ENCODE data around the gene PCDH1. TPM values are rescaled to one million over a fixed set of nuclear protein-coding genes. Genes with fewer than 3 reads are reported as not detected.

Gene PCDH1
- total and polyA plus RNA-seq, 2 of the 13 experiments (the other 11 are each of a cell fraction or from before 2014, with no cell fraction given), result 0.11 to 0.83 TPM

DNA sequence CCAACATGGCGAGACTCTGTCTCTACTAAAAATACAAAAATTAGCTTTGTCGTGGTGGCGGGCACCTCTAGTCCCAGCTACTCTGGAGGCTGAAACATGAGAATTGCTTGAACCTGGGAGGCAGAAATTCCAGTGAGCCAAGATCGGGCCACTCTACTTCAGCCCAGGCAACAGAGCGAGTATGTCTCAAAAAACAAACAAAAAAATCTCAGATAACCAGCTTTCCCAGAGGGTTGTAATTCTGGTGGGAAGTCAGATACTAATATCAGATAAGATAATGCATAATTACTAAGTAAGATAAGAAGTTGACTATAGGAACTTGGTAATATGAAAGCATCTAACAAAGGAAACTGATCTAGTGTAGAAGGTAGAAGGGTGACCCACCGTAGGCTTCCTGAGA lies 60.6 kb downstream of the PCDH1 start:
- ATAC-seq (no peak), FAIRE-seq (no peak), DNase-seq (ENCODE audit: low spot score) (no peak)
- H3K4me2 ChIP-seq (ENCODE audit: low read depth, low read length), result no peak overlapping the region
- no TSS peak for BruUV-seq (replicated peaks)
- no peaks in the 10 kb centered on the region for H3K4me1 ChIP-seq (ENCODE audit: insufficient read depth, low read length)
- H3K9me3 ChIP-seq (ENCODE audit: low read length), result no peaks in the 10 kb centered on the region
- intact Hi-C loops (cut with micrococcal nuclease; ENCODE audit: unreplicated experiment), result no loop called here
- H3K4me3 ChIP-seq (replicated peaks in 1 of 3; ENCODE audit: insufficient read depth in 1 of 3, low read depth in 2 of 3, low read length in 3 of 3), result no peak overlapping the region
- H4K20me1 ChIP-seq (ENCODE audit: insufficient read depth, low read length), result no peaks in the 10 kb centered on the region
- H3K79me2 ChIP-seq (ENCODE audit: insufficient read depth, low read length), result no peaks in the 10 kb centered on the region
- no peaks in the 10 kb centered on the region for H3K36me3 ChIP-seq (replicated peaks in 1 of 2; ENCODE audit: control insufficient read depth in 1 of 2, insufficient read depth in 2 of 2, low read length in 2 of 2)
- peaks cover 0 to under 1% of the 10 kb centered on the region in 2 experiments; a peak in 1 of 5 replicates for H3K27me3 ChIP-seq (ENCODE audit: control insufficient read depth in 1 of 2, insufficient read depth in 2 of 2, low read length in 2 of 2)
- ChIA-PET CTCF (ENCODE audit: low intra/inter-chr PET ratio, low total read pairs) (no interaction called here), POLR2A (no interaction called here)
- H3K9ac ChIP-seq (ENCODE audit: insufficient read depth, low read depth, low read length), result no peak overlapping the region
- no peak overlapping the region for H3K27ac ChIP-seq (ENCODE audit: extremely low read length, insufficient read depth, low read length)
- no peak overlapping the region for H2AFZ ChIP-seq (ENCODE audit: low read length)
- WGBS (ENCODE audit: low lambda C conversion rate), result 18% methylated on average over 6 of the region's 6 CpGs
- in situ Hi-C loops (cut with HindIII; ENCODE audit: extremely low pct_ligation_motif_present, low pct_unique_long_range_greater_than_20kb), result loop anchor here (10.0 kb wide), 1 partner anchor 113 kb away; no protein-coding TSS in a partner anchor
- TF ChIP-seq TEAD2 (CRISPR knock-in tag; IDR thresholded peaks at IDR 0.05) (no peak), ZSCAN21 (CRISPR knock-in tag; IDR thresholded peaks at IDR 0.05; ENCODE audit: borderline replicate concordance) (no peak), KDM3A (CRISPR knock-in tag; IDR thresholded peaks at IDR 0.05; ENCODE audit: low read depth) (no peak), ZNF12 (CRISPR knock-in tag; IDR thresholded peaks at IDR 0.05) (no peak), ZNF761 (CRISPR knock-in tag; conservative IDR thresholded peaks at IDR 0.05) (no peak), ZNF572 (CRISPR knock-in tag; IDR thresholded peaks at IDR 0.05) (no peak)
- TF ChIP-seq, protein P1, sequence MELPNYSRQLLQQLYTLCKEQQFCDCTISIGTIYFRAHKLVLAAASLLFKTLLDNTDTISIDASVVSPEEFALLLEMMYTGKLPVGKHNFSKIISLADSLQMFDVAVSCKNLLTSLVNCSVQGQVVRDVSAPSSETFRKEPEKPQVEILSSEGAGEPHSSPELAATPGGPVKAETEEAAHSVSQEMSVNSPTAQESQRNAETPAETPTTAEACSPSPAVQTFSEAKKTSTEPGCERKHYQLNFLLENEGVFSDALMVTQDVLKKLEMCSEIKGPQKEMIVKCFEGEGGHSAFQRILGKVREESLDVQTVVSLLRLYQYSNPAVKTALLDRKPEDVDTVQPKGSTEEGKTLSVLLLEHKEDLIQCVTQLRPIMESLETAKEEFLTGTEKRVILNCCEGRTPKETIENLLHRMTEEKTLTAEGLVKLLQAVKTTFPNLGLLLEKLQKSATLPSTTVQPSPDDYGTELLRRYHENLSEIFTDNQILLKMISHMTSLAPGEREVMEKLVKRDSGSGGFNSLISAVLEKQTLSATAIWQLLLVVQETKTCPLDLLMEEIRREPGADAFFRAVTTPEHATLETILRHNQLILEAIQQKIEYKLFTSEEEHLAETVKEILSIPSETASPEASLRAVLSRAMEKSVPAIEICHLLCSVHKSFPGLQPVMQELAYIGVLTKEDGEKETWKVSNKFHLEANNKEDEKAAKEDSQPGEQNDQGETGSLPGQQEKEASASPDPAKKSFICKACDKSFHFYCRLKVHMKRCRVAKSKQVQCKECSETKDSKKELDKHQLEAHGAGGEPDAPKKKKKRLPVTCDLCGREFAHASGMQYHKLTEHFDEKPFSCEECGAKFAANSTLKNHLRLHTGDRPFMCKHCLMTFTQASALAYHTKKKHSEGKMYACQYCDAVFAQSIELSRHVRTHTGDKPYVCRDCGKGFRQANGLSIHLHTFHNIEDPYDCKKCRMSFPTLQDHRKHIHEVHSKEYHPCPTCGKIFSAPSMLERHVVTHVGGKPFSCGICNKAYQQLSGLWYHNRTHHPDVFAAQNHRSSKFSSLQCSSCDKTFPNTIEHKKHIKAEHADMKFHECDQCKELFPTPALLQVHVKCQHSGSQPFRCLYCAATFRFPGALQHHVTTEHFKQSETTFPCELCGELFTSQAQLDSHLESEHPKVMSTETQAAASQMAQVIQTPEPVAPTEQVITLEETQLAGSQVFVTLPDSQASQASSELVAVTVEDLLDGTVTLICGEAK (IDR thresholded peaks at IDR 0.05), result no peak
- TF ChIP-seq, protein P1 (CRISPR knock-in tag; IDR thresholded peaks at IDR 0.05), result no peak
- TF ChIP-seq, protein P2, sequence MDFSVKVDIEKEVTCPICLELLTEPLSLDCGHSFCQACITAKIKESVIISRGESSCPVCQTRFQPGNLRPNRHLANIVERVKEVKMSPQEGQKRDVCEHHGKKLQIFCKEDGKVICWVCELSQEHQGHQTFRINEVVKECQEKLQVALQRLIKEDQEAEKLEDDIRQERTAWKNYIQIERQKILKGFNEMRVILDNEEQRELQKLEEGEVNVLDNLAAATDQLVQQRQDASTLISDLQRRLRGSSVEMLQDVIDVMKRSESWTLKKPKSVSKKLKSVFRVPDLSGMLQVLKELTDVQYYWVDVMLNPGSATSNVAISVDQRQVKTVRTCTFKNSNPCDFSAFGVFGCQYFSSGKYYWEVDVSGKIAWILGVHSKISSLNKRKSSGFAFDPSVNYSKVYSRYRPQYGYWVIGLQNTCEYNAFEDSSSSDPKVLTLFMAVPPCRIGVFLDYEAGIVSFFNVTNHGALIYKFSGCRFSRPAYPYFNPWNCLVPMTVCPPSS (IDR thresholded peaks at IDR 0.05), result no peak
- TF ChIP-seq, protein P3, sequence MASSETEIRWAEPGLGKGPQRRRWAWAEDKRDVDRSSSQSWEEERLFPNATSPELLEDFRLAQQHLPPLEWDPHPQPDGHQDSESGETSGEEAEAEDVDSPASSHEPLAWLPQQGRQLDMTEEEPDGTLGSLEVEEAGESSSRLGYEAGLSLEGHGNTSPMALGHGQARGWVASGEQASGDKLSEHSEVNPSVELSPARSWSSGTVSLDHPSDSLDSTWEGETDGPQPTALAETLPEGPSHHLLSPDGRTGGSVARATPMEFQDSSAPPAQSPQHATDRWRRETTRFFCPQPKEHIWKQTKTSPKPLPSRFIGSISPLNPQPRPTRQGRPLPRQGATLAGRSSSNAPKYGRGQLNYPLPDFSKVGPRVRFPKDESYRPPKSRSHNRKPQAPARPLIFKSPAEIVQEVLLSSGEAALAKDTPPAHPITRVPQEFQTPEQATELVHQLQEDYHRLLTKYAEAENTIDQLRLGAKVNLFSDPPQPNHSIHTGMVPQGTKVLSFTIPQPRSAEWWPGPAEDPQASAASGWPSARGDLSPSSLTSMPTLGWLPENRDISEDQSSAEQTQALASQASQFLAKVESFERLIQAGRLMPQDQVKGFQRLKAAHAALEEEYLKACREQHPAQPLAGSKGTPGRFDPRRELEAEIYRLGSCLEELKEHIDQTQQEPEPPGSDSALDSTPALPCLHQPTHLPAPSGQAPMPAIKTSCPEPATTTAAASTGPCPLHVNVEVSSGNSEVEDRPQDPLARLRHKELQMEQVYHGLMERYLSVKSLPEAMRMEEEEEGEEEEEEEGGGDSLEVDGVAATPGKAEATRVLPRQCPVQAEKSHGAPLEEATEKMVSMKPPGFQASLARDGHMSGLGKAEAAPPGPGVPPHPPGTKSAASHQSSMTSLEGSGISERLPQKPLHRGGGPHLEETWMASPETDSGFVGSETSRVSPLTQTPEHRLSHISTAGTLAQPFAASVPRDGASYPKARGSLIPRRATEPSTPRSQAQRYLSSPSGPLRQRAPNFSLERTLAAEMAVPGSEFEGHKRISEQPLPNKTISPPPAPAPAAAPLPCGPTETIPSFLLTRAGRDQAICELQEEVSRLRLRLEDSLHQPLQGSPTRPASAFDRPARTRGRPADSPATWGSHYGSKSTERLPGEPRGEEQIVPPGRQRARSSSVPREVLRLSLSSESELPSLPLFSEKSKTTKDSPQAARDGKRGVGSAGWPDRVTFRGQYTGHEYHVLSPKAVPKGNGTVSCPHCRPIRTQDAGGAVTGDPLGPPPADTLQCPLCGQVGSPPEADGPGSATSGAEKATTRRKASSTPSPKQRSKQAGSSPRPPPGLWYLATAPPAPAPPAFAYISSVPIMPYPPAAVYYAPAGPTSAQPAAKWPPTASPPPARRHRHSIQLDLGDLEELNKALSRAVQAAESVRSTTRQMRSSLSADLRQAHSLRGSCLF (CRISPR knock-in tag; IDR thresholded peaks at IDR 0.05; ENCODE audit: borderline replicate concordance), result no peak
